ENCODE measurements around the gene ZNF154.

- TF ChIP-seq FOXA1 (IDR thresholded peaks at IDR 0.05) (no peak), SP1 (IDR thresholded peaks at IDR 0.05) (no peak), TARDBP (IDR thresholded peaks at IDR 0.05) (no peak), ZNF384 (IDR thresholded peaks at IDR 0.05) (no peak)
Observed at GRCh38 chr19:57675881-57676280, 33.1 kb downstream of the ZNF154 start.
